ENCODE data around the gene TDRD12.
"Not testable (repeated sequence)": the region's sequence is repeated elsewhere in the genome, so short reads cannot be mapped to it uniquely, and the experiment has no call there.

TDRD12 gene

DNA sequence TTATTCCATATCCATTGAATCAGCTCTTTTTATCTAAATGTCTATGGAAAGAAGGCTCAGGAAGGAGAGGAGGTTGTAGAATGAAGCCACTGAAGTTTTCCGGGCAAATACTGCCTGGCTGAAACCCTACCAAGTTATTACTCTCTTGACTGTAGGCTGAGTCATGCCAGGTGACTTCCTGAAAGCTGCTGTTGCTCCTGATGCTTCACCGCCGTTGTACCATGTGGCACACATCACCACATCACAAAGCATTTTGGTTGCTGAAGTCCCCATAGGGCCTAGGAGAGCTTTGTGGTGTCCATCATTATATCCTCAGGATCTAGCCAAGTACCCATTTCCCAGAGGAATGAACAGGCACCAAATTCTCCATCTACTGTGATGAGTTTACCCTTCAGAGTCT lies 11.1 kb upstream of the TDRD12 start:
- H3K4me3 ChIP-seq (ENCODE audit: low read depth, low read length) = no peak overlapping the region
- POLR2A ChIA-PET = no interaction called here
- no peak for DNase-seq (ENCODE audit: low read depth, low spot score)
- CTCF ChIA-PET = no interaction called here
- TF ChIP-seq, protein P1, sequence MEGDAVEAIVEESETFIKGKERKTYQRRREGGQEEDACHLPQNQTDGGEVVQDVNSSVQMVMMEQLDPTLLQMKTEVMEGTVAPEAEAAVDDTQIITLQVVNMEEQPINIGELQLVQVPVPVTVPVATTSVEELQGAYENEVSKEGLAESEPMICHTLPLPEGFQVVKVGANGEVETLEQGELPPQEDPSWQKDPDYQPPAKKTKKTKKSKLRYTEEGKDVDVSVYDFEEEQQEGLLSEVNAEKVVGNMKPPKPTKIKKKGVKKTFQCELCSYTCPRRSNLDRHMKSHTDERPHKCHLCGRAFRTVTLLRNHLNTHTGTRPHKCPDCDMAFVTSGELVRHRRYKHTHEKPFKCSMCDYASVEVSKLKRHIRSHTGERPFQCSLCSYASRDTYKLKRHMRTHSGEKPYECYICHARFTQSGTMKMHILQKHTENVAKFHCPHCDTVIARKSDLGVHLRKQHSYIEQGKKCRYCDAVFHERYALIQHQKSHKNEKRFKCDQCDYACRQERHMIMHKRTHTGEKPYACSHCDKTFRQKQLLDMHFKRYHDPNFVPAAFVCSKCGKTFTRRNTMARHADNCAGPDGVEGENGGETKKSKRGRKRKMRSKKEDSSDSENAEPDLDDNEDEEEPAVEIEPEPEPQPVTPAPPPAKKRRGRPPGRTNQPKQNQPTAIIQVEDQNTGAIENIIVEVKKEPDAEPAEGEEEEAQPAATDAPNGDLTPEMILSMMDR (IDR thresholded peaks at IDR 0.05; ENCODE audit: insufficient read depth, low read length, missing control alignments) = no peak

DNA sequence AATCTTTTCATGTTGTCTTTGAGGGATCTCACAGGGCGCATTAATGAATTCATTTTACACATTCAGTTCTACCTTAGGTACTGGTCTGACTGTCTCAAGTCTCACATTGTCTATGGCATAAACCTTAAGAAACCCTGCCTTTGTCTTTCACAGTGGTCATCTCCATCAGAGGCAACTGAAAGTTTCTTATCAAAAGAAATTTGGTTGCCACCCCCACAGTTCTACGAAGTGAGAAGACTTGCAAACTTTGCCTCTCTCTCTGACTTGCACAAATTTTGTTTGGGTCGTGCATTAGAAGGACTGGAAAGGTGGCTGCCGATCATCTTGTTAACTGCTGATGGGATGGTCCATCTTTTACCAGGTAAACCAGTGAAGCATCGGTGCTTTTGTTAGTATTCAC lies 10.5 kb upstream of the TDRD12 start:
- no peak for DNase-seq (ENCODE audit: low read depth, low spot score)
- POLR2A ChIA-PET = no interaction called here
- no peak overlapping the region for H3K4me3 ChIP-seq (ENCODE audit: low read depth, low read length)
- TF ChIP-seq, protein P1 (IDR thresholded peaks at IDR 0.05; ENCODE audit: insufficient read depth, low read length, missing control alignments) = no peak
- CTCF ChIA-PET = no interaction called here

DNA sequence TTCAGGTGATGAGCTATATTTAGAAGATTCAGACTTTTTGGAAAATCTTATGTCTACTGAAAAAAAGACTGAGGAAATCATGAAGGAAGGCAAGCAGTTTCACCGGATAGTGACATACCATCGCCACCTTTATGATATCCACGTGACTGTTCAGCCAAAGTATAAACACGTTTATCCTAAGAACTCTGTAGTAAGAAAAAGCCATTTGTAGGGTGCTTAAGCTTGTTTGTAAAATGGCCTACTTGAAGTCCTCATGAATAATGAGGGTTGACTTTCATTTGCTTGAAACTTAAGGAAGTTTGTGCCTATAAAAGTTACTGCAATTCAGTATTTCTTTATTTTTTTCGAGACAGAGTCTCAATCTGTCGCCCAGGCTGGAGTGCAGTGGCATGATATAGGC lies 7.8 kb upstream of the TDRD12 start:
- H3K4me3 ChIP-seq (ENCODE audit: low read depth, low read length) = no peak overlapping the region
- TF ChIP-seq, protein P1 (IDR thresholded peaks at IDR 0.05; ENCODE audit: insufficient read depth, low read length, missing control alignments) = no peak
- ChIA-PET POLR2A (no interaction called here), CTCF (no interaction called here)
- no peak for DNase-seq (ENCODE audit: low read depth, low spot score)

DNA sequence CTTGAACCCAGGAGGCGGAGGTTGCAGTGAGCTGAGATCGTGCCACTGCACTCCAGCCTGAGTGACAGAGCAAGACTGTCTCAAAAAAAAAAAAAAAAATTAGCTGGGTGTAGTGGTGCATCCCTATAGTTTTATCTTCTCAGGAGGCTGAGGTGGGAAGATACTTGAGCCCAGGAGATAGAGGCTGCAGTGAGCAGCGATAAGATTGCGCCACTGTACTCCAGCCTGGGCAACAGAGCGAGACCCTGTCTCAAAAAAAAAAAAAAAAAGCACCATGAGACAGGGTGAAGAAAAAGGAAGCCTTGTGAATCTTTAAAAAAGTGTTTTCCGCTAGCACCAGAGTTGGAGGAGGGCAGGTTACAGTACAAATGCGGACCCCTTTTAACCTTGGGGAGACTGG lies 3.4 kb upstream of the TDRD12 start:
- CTCF ChIA-PET; POLR2A ChIA-PET; H3K4me3 ChIP-seq (ENCODE audit: low read depth, low read length); DNase-seq (ENCODE audit: low read depth, low spot score): not testable (repeated sequence)

- H3K4me3 ChIP-seq (ENCODE audit: low read depth, low read length) = no peak overlapping the region
- TF ChIP-seq, protein P1 (IDR thresholded peaks at IDR 0.05; ENCODE audit: insufficient read depth, low read length, missing control alignments) = no peak
- CTCF ChIA-PET = no interaction called here
- no peak for DNase-seq (ENCODE audit: low read depth, low spot score)
- POLR2A ChIA-PET = no interaction called here
These were observed 2.1 kb upstream of the TDRD12 start for GRCh38 chr19:32717496-32717895.

DNA sequence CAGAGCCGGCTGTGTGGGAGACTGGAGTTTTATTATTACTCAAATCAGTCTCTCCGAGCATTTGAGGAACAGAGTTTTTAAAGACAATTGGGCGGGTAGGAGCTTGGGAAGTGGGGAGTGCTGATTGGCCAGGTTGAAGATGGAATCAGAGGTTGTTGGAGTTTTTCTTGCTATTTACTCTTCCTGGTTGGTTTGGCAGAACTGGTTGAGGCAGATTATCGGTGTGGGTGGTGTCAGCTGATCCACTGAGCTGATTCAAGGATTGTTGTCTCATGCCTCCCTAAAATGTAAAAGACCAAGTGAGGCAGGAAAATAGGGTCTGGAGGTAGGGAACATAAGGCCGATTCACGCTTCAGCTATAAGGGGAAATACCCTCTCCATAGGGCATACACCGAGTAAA lies 1.3 kb upstream of the TDRD12 start:
- CTCF ChIA-PET = no interaction called here
- no peak overlapping the region for H3K4me3 ChIP-seq (ENCODE audit: low read depth, low read length)
- POLR2A ChIA-PET = no interaction called here
- TF ChIP-seq, protein P1 (IDR thresholded peaks at IDR 0.05; ENCODE audit: insufficient read depth, low read length, missing control alignments) = no peak
- DNase-seq (ENCODE audit: low read depth, low spot score) = no peak

DNA sequence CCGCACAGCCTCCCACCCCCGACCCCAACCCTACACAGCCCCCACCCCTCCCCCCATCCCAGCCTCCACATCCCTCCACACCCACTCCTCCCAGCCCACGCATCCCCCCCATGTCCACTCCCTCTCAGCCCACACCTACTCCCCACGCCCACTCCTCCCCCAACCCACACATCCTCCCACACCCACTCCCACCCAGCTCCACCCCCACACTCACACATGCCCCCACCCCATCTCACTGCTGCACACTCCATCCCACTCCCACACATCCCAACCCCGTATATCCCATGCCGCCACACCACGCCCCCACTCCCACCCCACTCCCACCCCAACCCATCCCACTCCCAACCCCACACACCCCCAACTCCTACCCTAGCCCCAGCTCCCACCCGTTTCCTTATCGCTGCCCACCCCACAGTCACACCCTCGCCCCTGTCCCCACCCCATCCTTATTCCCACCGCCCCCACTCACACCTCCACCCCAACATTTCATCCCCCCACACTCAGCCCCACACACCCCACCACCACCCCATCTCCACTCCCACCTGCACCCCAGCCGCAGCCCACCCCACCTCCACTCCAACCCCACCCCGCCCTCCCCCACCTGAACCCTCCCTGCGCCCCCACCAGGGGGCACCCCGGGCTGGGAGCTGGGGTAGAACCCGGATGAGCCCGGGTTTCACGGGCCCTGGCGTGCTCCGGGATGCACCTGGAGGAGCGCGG lies 809 bp downstream of the TDRD12 start:
- CTCF ChIA-PET = no interaction called here
- no peak overlapping the region for H3K4me3 ChIP-seq (ENCODE audit: low read depth, low read length)
- TF ChIP-seq, protein P1 (IDR thresholded peaks at IDR 0.05; ENCODE audit: insufficient read depth, low read length, missing control alignments) = no peak
- no peak for DNase-seq (ENCODE audit: low read depth, low spot score)
- POLR2A ChIA-PET = no interaction called here

Measured in AG04449 (cell line).